H1 (cell line): ENCODE results near the gene EPN2. TPM values are rescaled to one million over a fixed set of nuclear protein-coding genes. Genes with fewer than 3 reads are reported as not detected.

Experiments used
- CTCF ChIA-PET: fragments of 300-600 bp; sonication (Branson Sonifier 250); formaldehyde crosslinking; loops from one replicate; lab custom pipeline; 2021; ENCODE audit not compliant: partially characterized antibody; lab: Charles Lee
- POLR2A ChIA-PET: fragments of 300-600 bp; sonication (Branson Sonifier 250); formaldehyde crosslinking; loops from one replicate; lab custom pipeline; 2021; ENCODE audit warnings: inconsistent platforms; ENCODE audit not compliant: partially characterized antibody; lab: Charles Lee
- DNase-seq, 2 experiments: peaks; one replicate each; pipeline versions ENCODE4 v3.0.0 to v3.0.0-alpha.2; 2010 to 2022; ENCODE audit warnings: low spot score in 2 of 2, low read depth in 1 of 2, mixed read lengths in 1 of 2
- FAIRE-seq: peaks from 2 replicates; lab custom pipeline; 2011; peaks lifted over from hg19 to GRCh38; lab: Jason Lieb, UNC
- H2AFZ ChIP-seq: 2 replicates; pipeline ENCODE4 v1.8.1; 2012; ENCODE audit warnings: low read length, inconsistent platforms
- H2AK5ac ChIP-seq: 2 replicates; pipeline ENCODE4 v1.6.1; 2013; ENCODE audit warnings: low read depth, low read length
- H2BK120ac ChIP-seq: replicated peaks from 2 replicates; pipeline ENCODE3; 2013; ENCODE audit warnings: low read depth, low read length, inconsistent platforms
- H2BK12ac ChIP-seq: 2 replicates; pipeline ENCODE4 v1.6.1; 2013; ENCODE audit warnings: low read depth, low read length
- H2BK15ac ChIP-seq: 2 replicates; pipeline ENCODE4 v1.6.1; 2013; ENCODE audit warnings: low read length
- H2BK20ac ChIP-seq: 2 replicates; pipeline ENCODE4 v1.6.1; 2013; ENCODE audit warnings: low read length
- H2BK5ac ChIP-seq: 2 replicates; pipeline ENCODE4 v1.6.1; 2013; ENCODE audit warnings: low read depth, low read length
- H3K14ac ChIP-seq: 2 replicates; pipeline ENCODE4 v1.6.1; 2013; ENCODE audit warnings: inconsistent platforms; ENCODE audit not compliant: insufficient read length
- H3K18ac ChIP-seq: 2 replicates; pipeline ENCODE4 v1.6.1; 2013; ENCODE audit warnings: low read length; ENCODE audit errors: extremely low read depth
- H3K23ac ChIP-seq: 2 replicates; pipeline ENCODE4 v1.6.1; 2013; ENCODE audit warnings: inconsistent platforms; ENCODE audit not compliant: insufficient read length
- H3K23me2 ChIP-seq: 2 replicates; pipeline ENCODE4 v1.6.1; 2013; ENCODE audit warnings: low read depth, low read length
- H3K27ac ChIP-seq: 2 replicates; pipeline ENCODE4 v1.6.1; 2011; ENCODE audit warnings: low read depth, low read length, inconsistent platforms
- H3K27me3 ChIP-seq, 4 experiments: replicated peaks in 1 of 4; 1 replicate in 1 of 4; 2 replicates in 3 of 4; pipeline versions ENCODE4 v1.6.1 to v1.8.1; 2011 to 2013; ENCODE audit warnings: low read length in 3 of 4, mild to moderate bottlenecking in 3 of 4, inconsistent platforms in 2 of 4, mixed read lengths in 2 of 4, moderate library complexity in 1 of 4; ENCODE audit not compliant: control insufficient read depth in 3 of 4, insufficient read depth in 3 of 4; ENCODE audit errors: extremely low read depth in 1 of 4
- H3K36me3 ChIP-seq, 4 experiments: 2 replicates each; pipeline versions ENCODE4 v1.6.1 to v1.8.1; 2011 to 2013; ENCODE audit warnings: mild to moderate bottlenecking in 4 of 4, low read length in 3 of 4, moderate library complexity in 2 of 4, control low read depth in 1 of 4, inconsistent platforms in 1 of 4; ENCODE audit not compliant: insufficient read depth in 4 of 4, control insufficient read depth in 2 of 4
- H3K4ac ChIP-seq: replicated peaks from 2 replicates; pipeline ENCODE3; 2013; ENCODE audit warnings: low read length, low read depth, mixed read lengths, inconsistent platforms; ENCODE audit not compliant: insufficient read length
- H3K4me1 ChIP-seq, 4 experiments: replicated peaks in 1 of 4; 1 replicate in 1 of 4; 2 replicates in 3 of 4; pipeline versions ENCODE4 v1.6.1 to v1.8.1; 2011 to 2013; ENCODE audit warnings: low read length in 3 of 4, inconsistent platforms in 2 of 4, mixed read lengths in 1 of 4; ENCODE audit not compliant: insufficient read depth in 4 of 4, control insufficient read depth in 3 of 4
- H3K4me2 ChIP-seq, 2 experiments: 2 replicates each; pipeline versions ENCODE4 v1.6.1 to v1.8.1; 2011 to 2013; ENCODE audit warnings: low read depth in 2 of 2, low read length in 2 of 2, control low read depth in 1 of 2, inconsistent platforms in 1 of 2, mild to moderate bottlenecking in 1 of 2; ENCODE audit not compliant: insufficient read depth in 1 of 2
- H3K4me3 ChIP-seq, 4 experiments: fragments of 200-600, 300-600 bp in 1 of 4; sonication (generic), shearing (Covaris generic), sonication (Bioruptor Twin) in 1 of 4; 2 replicates each; pipeline versions ENCODE4 v1.5.1 to v1.8.1; 2011 to 2016; ENCODE audit warnings: low read length in 4 of 4, low read depth in 3 of 4, control low read depth in 2 of 4, inconsistent platforms in 2 of 4, mild to moderate bottlenecking in 2 of 4, mixed read lengths in 1 of 4, moderate library complexity in 1 of 4; ENCODE audit not compliant: insufficient read depth in 2 of 4; ENCODE audit errors: extremely low read depth in 1 of 4
- H3K56ac ChIP-seq: replicated peaks from 2 replicates; pipeline ENCODE3; 2013; ENCODE audit warnings: low read depth, mild to moderate bottlenecking, mixed read lengths, low read length, inconsistent platforms; ENCODE audit not compliant: insufficient read length
- H3K79me1 ChIP-seq: 2 replicates; pipeline ENCODE4 v1.6.1; 2013; ENCODE audit warnings: low read depth, low read length, control low read depth
- H3K79me2 ChIP-seq, 2 experiments: 2 replicates each; pipeline versions ENCODE4 v1.6.1 to v1.8.1; 2012 to 2013; ENCODE audit warnings: low read length in 2 of 2, mild to moderate bottlenecking in 2 of 2, inconsistent platforms in 1 of 2; ENCODE audit not compliant: insufficient read depth in 2 of 2, control insufficient read depth in 1 of 2
- H3K9ac ChIP-seq, 4 experiments: replicated peaks in 1 of 4; 1 replicate in 1 of 4; 2 replicates in 3 of 4; pipeline versions ENCODE4 v1.6.1 to v1.8.1; 2011 to 2013; ENCODE audit warnings: low read depth in 3 of 4, low read length in 3 of 4, control low read depth in 2 of 4, mild to moderate bottlenecking in 2 of 4, moderate library complexity in 2 of 4, inconsistent platforms in 1 of 4; ENCODE audit errors: extremely low read depth in 1 of 4
- H3K9me3 ChIP-seq, 2 experiments: 2 replicates each; pipeline versions ENCODE4 v1.6.1 to v1.8.1; 2012 to 2013; ENCODE audit warnings: mild to moderate bottlenecking in 2 of 2, moderate library complexity in 2 of 2, control low read depth in 1 of 2, inconsistent platforms in 1 of 2, low read depth in 1 of 2, low read length in 1 of 2, mixed read lengths in 1 of 2; ENCODE audit not compliant: insufficient read depth in 2 of 2
- H4K20me1 ChIP-seq, 2 experiments: replicated peaks in 1 of 2; 2 replicates each; pipeline versions ENCODE3 to v1.8.1; 2011 to 2013; ENCODE audit warnings: inconsistent platforms in 2 of 2, low read length in 2 of 2, mild to moderate bottlenecking in 1 of 2; ENCODE audit not compliant: insufficient read depth in 2 of 2, control insufficient read depth in 1 of 2
- H4K5ac ChIP-seq: 2 replicates; pipeline ENCODE4 v1.6.1; 2013; ENCODE audit warnings: low read length, low read depth, mixed read lengths, inconsistent platforms; ENCODE audit not compliant: insufficient read length
- H4K8ac ChIP-seq: 2 replicates; pipeline ENCODE4 v1.8.0; 2013; ENCODE audit warnings: mild to moderate bottlenecking, moderate library complexity, low read length, inconsistent platforms; ENCODE audit not compliant: insufficient read depth; ENCODE audit errors: extremely low read depth
- H4K91ac ChIP-seq: replicated peaks from 2 replicates; pipeline ENCODE3; 2013; ENCODE audit warnings: low read length, mixed read lengths, inconsistent platforms; ENCODE audit not compliant: insufficient read length
- CTCF ChIP-seq, 3 experiments: IDR thresholded peaks; 1 replicate in 2 of 3; 2 replicates in 1 of 3; pipeline versions ENCODE4 v1.5.1 to v1.6.1; 2011; ENCODE audit warnings: low read length in 3 of 3, mild to moderate bottlenecking in 3 of 3, inconsistent platforms in 2 of 3, low read depth in 1 of 3, moderate library complexity in 1 of 3; ENCODE audit not compliant: insufficient read depth in 1 of 3; ENCODE audit errors: control extremely low read depth in 1 of 3
- MAX ChIP-seq: IDR thresholded peaks from 2 replicates; pipeline ENCODE4 v1.6.1; 2012; ENCODE audit warnings: inconsistent platforms
- POLR2A ChIP-seq, 2 experiments: IDR thresholded peaks; 1 replicate in 1 of 2; 2 replicates in 1 of 2; pipeline ENCODE4 v1.6.1; 2011; ENCODE audit warnings: low read depth in 2 of 2, low read length in 2 of 2, mild to moderate bottlenecking in 2 of 2; ENCODE audit errors: control extremely low read depth in 1 of 2
- POLR2AphosphoS5 ChIP-seq: IDR thresholded peaks from 2 replicates; pipeline ENCODE4 v1.6.1; 2011; ENCODE audit warnings: low read depth, low read length
- SAP30 ChIP-seq: fragments of 300-600 bp; sonication (generic); IDR thresholded peaks from 2 replicates; pipeline ENCODE4 v1.7.1; 2012; ENCODE audit warnings: low read length, moderate library complexity, mild to moderate bottlenecking, inconsistent platforms; ENCODE audit not compliant: insufficient read depth, insufficient replicate concordance
- TAF7 ChIP-seq: optimal IDR thresholded peaks from 2 replicates; pipeline ENCODE3; 2011; ENCODE audit warnings: low read depth, mild to moderate bottlenecking, inconsistent platforms, low read length, moderate library complexity, borderline replicate concordance
- WGBS, 2 experiments: shearing (Covaris generic) in 1 of 2; methylation state at CpG; one replicate each; pipeline versions ENCODE4 v1.1.6 to v1.1.7; 2013 to 2015; ENCODE audit warnings: low lambda C conversion rate in 2 of 2, mixed read lengths in 2 of 2, inconsistent platforms in 1 of 2, low coverage in 1 of 2, missing lambda C conversion rate in 1 of 2; ENCODE audit not compliant: insufficient replicate concordance in 2 of 2, insufficient coverage in 1 of 2, insufficient read length in 1 of 2; ENCODE audit errors: extremely low coverage in 1 of 2, missing lambda C conversion rate in 1 of 2; 5-methylcytosine and 5-hydroxymethylcytosine counted together
- polyA plus RNA-seq, 7 experiments: library from polyadenylated mRNA; depleted of rRNA in 3 of 7; stranded (reverse) in 5 of 7; unstranded in 2 of 7; fragments of >200 nt in 5 of 7; fragments of 200-250 nt in 2 of 7; gene quantifications; 1 replicate in 5 of 7; 2 replicates in 1 of 7; 4 replicates in 1 of 7; pipeline versions ENCODE4 v1.2.1 to v1.2.3, GENCODE V29; 2011 to 2013; ENCODE audit warnings: missing spikeins in 2 of 7, mixed read lengths in 2 of 7
- total RNA-seq: library from RNA; stranded (reverse); fragmentation: NEBNext Ultra II Directional; extraction: Animal tissue kit (Norgen Biotek cat#: 25700); gene quantifications from 2 replicates; pipeline ENCODE4 v1.2.1, GENCODE V29; 2021
- TF ChIP-seq, protein P1 (sequence below): IDR thresholded peaks from 2 replicates; pipeline ENCODE4 v1.6.1; 2012; ENCODE audit warnings: inconsistent platforms

Gene EPN2
- total and polyA plus RNA-seq, 2 of the 8 experiments (the other 6 are each of a cell fraction or from before 2014, with no cell fraction given): 28.7 to 55.8 TPM

GRCh38 chr17:19336938-19337711, 100.0 kb downstream of the EPN2 start:
- Histone ChIP-seq H3K14ac (no peak overlapping the region), H2AFZ (no peak overlapping the region), H2BK20ac (no peak overlapping the region), H3K79me1 (no peaks in the 10 kb centered on the region), H3K23me2 (no peaks in the 10 kb centered on the region), H3K23ac (no peak overlapping the region), H2BK5ac (peak overlapping the region; percentile 62), H3K36me3 (no peaks in the 10 kb centered on the region), H4K20me1 (peaks cover 0 to 6% of the 10 kb centered on the region in 2 experiments), H3K4me2 (no peak overlapping the region), H3K56ac (no peak overlapping the region), H3K4ac (no peak overlapping the region), H4K5ac (no peak overlapping the region), H3K18ac (no peak overlapping the region), H4K91ac (peak overlapping the region; percentile 54), H3K4me1 (peaks cover 4 to 23% (median 15%) of the 10 kb centered on the region in 4 experiments), H3K4me3 (no peak overlapping the region), H3K9ac (no peak overlapping the region), H3K79me2 (no peaks in the 10 kb centered on the region), H3K27me3 (no peaks in the 10 kb centered on the region), H2BK120ac (no peak overlapping the region), H2BK15ac (peak overlapping the region; percentile 88; the same call in 1 of the 2 replicates), H2BK12ac (no peak overlapping the region), H3K27ac (no peak overlapping the region), H3K9me3 (no peaks in the 10 kb centered on the region), H2AK5ac (no peak overlapping the region), H4K8ac (peak overlapping the region; percentile 52; the same call in 1 of the 2 replicates)
- 83% methylated on average over 21 of the region's 21 CpGs; no CpG with 5 or more reads in 1 of the 2 experiments for WGBS, 2 experiments
- POLR2A ChIA-PET: interaction anchor here (0.6 to 1.1 kb wide), 4 partner anchors 9 to 425 kb away, joined by 3 to 4 read pairs (median 3); no protein-coding TSS in a partner anchor
- CTCF ChIA-PET: interaction anchor here (0.6 to 9.8 kb wide), 14 partner anchors 9 to 95 kb away, joined by 3 to 70 read pairs (median 4); partner anchors contain the start of gene MAPK7
- DNase-seq (no peak), FAIRE-seq (no peak)
- peak; percentile 64 for TF ChIP-seq MAX
- peak; percentile 45 to 60 (median 55) for TF ChIP-seq CTCF (IDR thresholded peaks at IDR 0.05; ENCODE audit: control extremely low read depth in 1 of 3, insufficient read depth in 1 of 3, low read depth in 1 of 3, low read length in 3 of 3)
- no peak for TF ChIP-seq TAF7
- TF ChIP-seq, protein P1, sequence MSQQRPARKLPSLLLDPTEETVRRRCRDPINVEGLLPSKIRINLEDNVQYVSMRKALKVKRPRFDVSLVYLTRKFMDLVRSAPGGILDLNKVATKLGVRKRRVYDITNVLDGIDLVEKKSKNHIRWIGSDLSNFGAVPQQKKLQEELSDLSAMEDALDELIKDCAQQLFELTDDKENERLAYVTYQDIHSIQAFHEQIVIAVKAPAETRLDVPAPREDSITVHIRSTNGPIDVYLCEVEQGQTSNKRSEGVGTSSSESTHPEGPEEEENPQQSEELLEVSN: 0 out of 2 replicates have a peak, but pooled peaks have one; percentile 28
- TF ChIP-seq POLR2A (IDR thresholded peaks at IDR 0.05; ENCODE audit: control extremely low read depth in 1 of 2, low read depth in 2 of 2, low read length in 2 of 2): 0 out of 3 replicates have a peak, but pooled peaks of 1 of the 2 experiments have one; percentile 25
- 0 out of 2 replicates have a peak, but pooled peaks have one; percentile 30 for TF ChIP-seq POLR2AphosphoS5
- TF ChIP-seq SAP30: no peak
